Right atrium auricular region (tissue), 2 donors: ENCODE data around the gene PRR32. TPM values are rescaled to one million over a fixed set of nuclear protein-coding genes. Genes with fewer than 3 reads are reported as not detected.
A peak's percentile ranks its signal among the peaks of the same experiment; 100 is the strongest.

Experiments
- DNase-seq: peaks from one replicate; pipeline ENCODE4 v3.0.0-alpha.2; 2019; ENCODE audit warnings: low spot score
- H3K27ac ChIP-seq, 2 donors: fragments of 200-600 bp; sonication (generic); 1 replicate in 1 of 2; 2 replicates in 1 of 2; pipeline ENCODE4 v1.5.1; 2016 to 2019
- H3K27me3 ChIP-seq, 2 donors: fragments of 200-600 bp; sonication (generic); one replicate each; pipeline versions ENCODE4 v1.5.1 to v1.6.0; 2017 to 2019
- H3K36me3 ChIP-seq: fragments of 200-600 bp; sonication (generic); one replicate; pipeline ENCODE4 v1.5.1; 2016
- H3K4me1 ChIP-seq, 2 donors: fragments of 200-600 bp; sonication (generic); one replicate each; pipeline versions ENCODE4 v1.5.1 to v1.6.0; 2017 to 2019
- H3K4me3 ChIP-seq, 2 donors: fragments of 200-600 bp; sonication (generic); 1 replicate in 1 of 2; 2 replicates in 1 of 2; pipeline ENCODE4 v1.5.1; 2017 to 2019; ENCODE audit warnings: mild to moderate bottlenecking in 1 of 2, moderate library complexity in 1 of 2
- H3K9me3 ChIP-seq, 2 donors: fragments of 200-600 bp; sonication (generic); one replicate each; pipeline ENCODE4 v1.5.1; 2019
- CTCF ChIP-seq, 2 donors: fragments of 200-600 bp; sonication (generic); IDR thresholded peaks; one replicate each; pipeline ENCODE4 v1.5.1; 2019; ENCODE audit warnings: antibody characterized with exemption in 2 of 2
- total RNA-seq, 2 donors: library from RNA; depleted of rRNA; stranded (reverse); fragments of >200 nt; gene quantifications; one replicate each; pipeline ENCODE4 v1.1.0, GENCODE V29; 2016

The PRR32 gene
- total RNA-seq, 2 donors from 2014 or later, result 3.6 to 4.8 TPM

- peak; percentile 58 for DNase-seq
- Histone ChIP-seq H3K36me3 (no peaks in the 10 kb centered on the region), H3K9me3 (peaks cover 0 to 12% of the 10 kb centered on the region in 2 donors)
Observed at GRCh38 chrX:126820700-126821420, 1.3 kb downstream of the PRR32 start.

GRCh38 chrX:126824338-126825007 lies 4.9 kb downstream of the PRR32 start:
- Histone ChIP-seq H3K9me3 (no peaks in the 10 kb centered on the region), H3K27me3 (no peaks in the 10 kb centered on the region), H3K4me3 (no peak overlapping the region), H3K36me3 (no peaks in the 10 kb centered on the region), H3K4me1 (no peaks in the 10 kb centered on the region), H3K27ac (peak overlapping the region in 1 of 2 donors; percentile 50)
- TF ChIP-seq CTCF (IDR thresholded peaks at IDR 0.05), result no peak
- no peak for DNase-seq

More at GRCh38 chrX:126820700-126821420, 1.3 kb downstream of the PRR32 start:
- no peak for TF ChIP-seq CTCF (IDR thresholded peaks at IDR 0.05)
- Histone ChIP-seq H3K27ac (peak overlapping the region in 1 of 2 donors; percentile 82), H3K4me1 (no peaks in the 10 kb centered on the region), H3K27me3 (no peaks in the 10 kb centered on the region), H3K4me3 (no peak overlapping the region)

GRCh38 chrX:126825566-126826193 lies 6.2 kb downstream of the PRR32 start:
- H3K4me3 ChIP-seq, result no peak overlapping the region
- H3K9me3 ChIP-seq, result no peaks in the 10 kb centered on the region

GRCh38 chrX:126836186-126836585 lies 16.7 kb downstream of the PRR32 start:
- no peak for DNase-seq
- H3K4me1 ChIP-seq, result no peaks in the 10 kb centered on the region
- no peaks in the 10 kb centered on the region for H3K9me3 ChIP-seq
- H3K36me3 ChIP-seq, result no peaks in the 10 kb centered on the region
- H3K27me3 ChIP-seq, result no peaks in the 10 kb centered on the region
- H3K27ac ChIP-seq, result peak overlapping the region; percentile 39 to 74
- TF ChIP-seq CTCF (IDR thresholded peaks at IDR 0.05), result no peak
- no peak overlapping the region for H3K4me3 ChIP-seq

More at GRCh38 chrX:126825566-126826193, 6.2 kb downstream of the PRR32 start:
- DNase-seq, result no peak
- no peaks in the 10 kb centered on the region for H3K4me1 ChIP-seq
- peak overlapping the region in 1 of 2 donors; percentile 50 for H3K27ac ChIP-seq
- no peaks in the 10 kb centered on the region for H3K27me3 ChIP-seq
- no peak for TF ChIP-seq CTCF (IDR thresholded peaks at IDR 0.05)
- no peaks in the 10 kb centered on the region for H3K36me3 ChIP-seq

- Histone ChIP-seq H3K4me3 (no peak overlapping the region), H3K27me3 (no peaks in the 10 kb centered on the region), H3K36me3 (no peaks in the 10 kb centered on the region), H3K9me3 (no peaks in the 10 kb centered on the region), H3K27ac (no peak overlapping the region), H3K4me1 (no peaks in the 10 kb centered on the region)
- no peak for DNase-seq
- no peak for TF ChIP-seq CTCF (IDR thresholded peaks at IDR 0.05)
Observed at GRCh38 chrX:126847143-126847542, 27.6 kb downstream of the PRR32 start.
